Measurements from ENCODE around the gene DCTN4. TPM values are rescaled to one million over a fixed set of nuclear protein-coding genes. Genes with fewer than 3 reads are reported as not detected.

The DCTN4 gene
- total RNA-seq, 1 experiment from 2014 or later: 43.9 TPM

- DNase-seq (ENCODE audit: low spot score): no peak
- Mint-ChIP-seq H3K4me3 (no peak overlapping the region), H3K36me3 (no peaks in the 10 kb centered on the region), H3K9me3 (no peaks in the 10 kb centered on the region), H3K27me3 (ENCODE audit: low read depth) (peaks cover 3% of the 10 kb centered on the region; the same call in 1 of the 2 replicates), H3K27ac (no peak overlapping the region), H3K4me1 (peaks cover 22% of the 10 kb centered on the region)
- ChIA-PET POLR2A (interaction anchor here (0.8 kb wide), 1 partner anchor 9 kb away, joined by 3 read pairs; no protein-coding TSS in a partner anchor), CTCF (interaction anchor here (0.5 to 2.1 kb wide), 4 partner anchors 25 to 206 kb away, joined by 3 to 7 read pairs (median 3); no protein-coding TSS in a partner anchor)
- no peak for TF ChIP-seq MAX (CRISPR knock-in tag; IDR thresholded peaks at IDR 0.05)
- TF ChIP-seq CREB1 (CRISPR knock-in tag; IDR thresholded peaks at IDR 0.05): no peak
- no peak for TF ChIP-seq CREM (CRISPR knock-in tag; IDR thresholded peaks at IDR 0.05)
- no peak for TF ChIP-seq ZNF423 (CRISPR knock-in tag; IDR thresholded peaks at IDR 0.05)
- no peak for TF ChIP-seq JAZF1 (CRISPR knock-in tag; IDR thresholded peaks at IDR 0.05)
- TF ChIP-seq AFF4 (CRISPR knock-in tag; IDR thresholded peaks at IDR 0.05; ENCODE audit: borderline replicate concordance): no peak
- no peak for TF ChIP-seq ZNF219 (CRISPR knock-in tag; IDR thresholded peaks at IDR 0.05; ENCODE audit: borderline replicate concordance)
- TF ChIP-seq ZBTB43 (CRISPR knock-in tag; IDR thresholded peaks at IDR 0.05): no peak
- TF ChIP-seq ERG (CRISPR knock-in tag; IDR thresholded peaks at IDR 0.05): no peak
- TF ChIP-seq TCF7 (CRISPR knock-in tag; IDR thresholded peaks at IDR 0.05; ENCODE audit: low read depth): no peak
- no peak for TF ChIP-seq NFYB (CRISPR knock-in tag; conservative IDR thresholded peaks at IDR 0.05; ENCODE audit: low read depth)
- TF ChIP-seq FOXK1 (CRISPR knock-in tag; IDR thresholded peaks at IDR 0.05): no peak
- no peak for TF ChIP-seq E2F4 (CRISPR knock-in tag; IDR thresholded peaks at IDR 0.05; ENCODE audit: borderline replicate concordance, low read depth)
- TF ChIP-seq RELA (CRISPR knock-in tag; IDR thresholded peaks at IDR 0.05; ENCODE audit: borderline replicate concordance): no peak
- no peak for TF ChIP-seq SMAD3 (CRISPR knock-in tag; IDR thresholded peaks at IDR 0.05; ENCODE audit: borderline replicate concordance)
- TF ChIP-seq ZNF425 (CRISPR knock-in tag; conservative IDR thresholded peaks at IDR 0.05): no peak
- ATAC-seq: peak; percentile 40
These were observed 95.9 kb downstream of the DCTN4 start for GRCh38 chr5:150662731-150663516.

Data from WTC11 (cell line).